ENCODE results near the gene UCHL1. TPM values are rescaled to one million over a fixed set of nuclear protein-coding genes. Genes with fewer than 3 reads are reported as not detected.
A peak's percentile ranks its signal among the peaks of the same experiment; 100 is the strongest.

The UCHL1 gene
- 7.9 TPM for total RNA-seq
- long read RNA-seq, partial matches to known transcripts, result 0 of 2 reads
- long read RNA-seq, other reads (novel, unspliced or antisense), result 0 of 2 reads

DNA sequence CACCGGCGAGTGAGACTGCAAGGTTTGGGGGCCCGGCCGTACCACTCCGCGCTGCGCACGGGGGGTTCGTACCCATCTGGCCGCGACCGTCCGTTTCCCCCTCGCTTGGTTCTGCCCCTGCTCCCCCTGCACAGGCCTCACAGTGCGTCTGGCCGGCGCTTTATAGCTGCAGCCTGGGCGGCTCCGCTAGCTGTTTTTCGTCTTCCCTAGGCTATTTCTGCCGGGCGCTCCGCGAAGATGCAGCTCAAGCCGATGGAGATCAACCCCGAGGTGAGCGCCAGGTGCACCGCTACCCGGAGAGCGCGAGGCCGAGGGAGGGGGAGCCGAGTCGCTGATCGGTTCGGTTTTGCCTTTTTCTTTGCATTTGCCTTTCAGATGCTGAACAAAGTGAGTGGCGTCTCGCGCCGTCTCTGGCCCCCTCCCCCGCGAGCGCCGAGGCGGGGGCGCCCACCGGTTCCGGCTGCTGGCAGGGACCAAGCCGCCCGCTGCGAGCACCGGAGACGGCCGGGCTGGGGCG is at the start of gene UCHL1:
Gene UCHL1, plus strand, starts transcription at position 189 of the 517 bp plus-strand sequence. Its CDS starts 49 bp downstream, at position 238.
- peak; percentile 62 for ATAC-seq
- intact Hi-C loops (cut with DNase I), result loop anchor here (5.0 kb wide), 1 partner anchor 626 kb away; no protein-coding TSS in a partner anchor
- DNase-seq (ENCODE audit: missing footprints), result no peak

DNA sequence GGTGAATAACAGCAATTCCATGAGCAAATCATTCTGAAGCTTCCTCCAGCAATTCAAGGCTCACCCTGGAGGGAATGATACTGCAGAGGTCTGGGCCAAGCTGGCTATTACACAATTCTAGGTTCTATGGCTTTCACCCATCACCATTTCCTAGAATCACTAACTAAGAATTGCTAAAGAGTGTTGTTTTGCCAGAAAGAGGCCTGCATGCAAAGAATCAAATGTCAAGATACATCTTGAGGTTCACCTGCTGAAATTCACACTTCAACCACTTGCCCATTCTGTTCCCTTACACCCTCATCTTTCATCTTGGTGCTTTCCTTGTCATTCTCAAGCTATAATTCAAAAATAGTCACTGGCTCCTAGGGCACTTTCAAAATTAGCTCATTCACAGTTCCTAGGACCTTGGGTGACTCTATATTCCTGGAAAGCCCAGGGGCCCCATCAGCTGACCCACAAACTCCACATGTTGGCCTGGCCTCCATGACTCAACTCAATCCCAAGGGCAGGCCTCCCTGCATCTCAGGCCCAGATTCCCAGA is 49.4 kb upstream of the UCHL1 start:
- intact Hi-C loops (cut with DNase I), result no loop called here
- DNase-seq (ENCODE audit: missing footprints), result no peak
- peak; percentile 74 for ATAC-seq

DNA sequence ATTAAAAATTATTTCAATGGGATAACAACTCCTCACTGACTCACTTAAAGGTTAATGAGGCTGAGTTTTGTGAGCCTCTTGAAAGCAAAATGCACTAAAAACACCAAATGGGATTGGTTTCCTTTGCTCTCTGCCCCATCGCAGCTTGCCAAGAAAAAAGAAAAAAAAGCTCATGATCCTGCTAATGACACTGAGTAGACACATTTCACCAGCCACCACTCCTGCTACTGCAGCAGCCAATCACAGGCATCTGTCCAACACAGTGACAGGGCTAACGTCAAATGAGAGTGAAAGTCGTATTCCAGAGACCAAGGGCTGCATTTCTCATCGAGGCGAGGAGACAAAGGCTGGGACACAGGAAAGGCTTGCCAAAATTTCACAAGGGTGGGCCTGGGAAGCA is 47.5 kb upstream of the UCHL1 start:
- DNase-seq (ENCODE audit: missing footprints) (no peak), ATAC-seq (no peak)
- intact Hi-C loops (cut with DNase I), result no loop called here

DNA sequence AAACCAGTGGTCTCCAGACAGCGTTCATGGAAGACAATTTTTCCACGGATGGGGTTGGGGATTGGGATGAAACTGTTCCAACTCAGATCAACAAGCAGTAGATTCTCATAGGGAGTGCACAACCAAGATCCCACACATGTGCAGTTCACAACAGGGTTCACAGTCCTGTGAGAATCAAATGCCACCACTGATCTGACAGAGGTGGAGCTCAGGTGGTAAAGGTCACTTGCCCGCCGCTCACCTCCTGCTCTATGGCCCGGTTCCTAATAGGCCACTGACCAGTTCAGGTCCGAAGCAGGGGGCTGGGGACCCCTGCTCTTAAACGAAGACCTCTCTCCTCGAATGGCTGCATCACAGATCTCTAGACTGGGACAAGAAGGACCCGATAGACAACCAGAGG is 46.8 kb upstream of the UCHL1 start:
- ATAC-seq (no peak), DNase-seq (ENCODE audit: missing footprints) (no peak)
- intact Hi-C loops (cut with DNase I), result loop anchor here (5.0 to 10.0 kb wide), 2 partner anchors 108 to 475 kb away; no protein-coding TSS in a partner anchor

DNA sequence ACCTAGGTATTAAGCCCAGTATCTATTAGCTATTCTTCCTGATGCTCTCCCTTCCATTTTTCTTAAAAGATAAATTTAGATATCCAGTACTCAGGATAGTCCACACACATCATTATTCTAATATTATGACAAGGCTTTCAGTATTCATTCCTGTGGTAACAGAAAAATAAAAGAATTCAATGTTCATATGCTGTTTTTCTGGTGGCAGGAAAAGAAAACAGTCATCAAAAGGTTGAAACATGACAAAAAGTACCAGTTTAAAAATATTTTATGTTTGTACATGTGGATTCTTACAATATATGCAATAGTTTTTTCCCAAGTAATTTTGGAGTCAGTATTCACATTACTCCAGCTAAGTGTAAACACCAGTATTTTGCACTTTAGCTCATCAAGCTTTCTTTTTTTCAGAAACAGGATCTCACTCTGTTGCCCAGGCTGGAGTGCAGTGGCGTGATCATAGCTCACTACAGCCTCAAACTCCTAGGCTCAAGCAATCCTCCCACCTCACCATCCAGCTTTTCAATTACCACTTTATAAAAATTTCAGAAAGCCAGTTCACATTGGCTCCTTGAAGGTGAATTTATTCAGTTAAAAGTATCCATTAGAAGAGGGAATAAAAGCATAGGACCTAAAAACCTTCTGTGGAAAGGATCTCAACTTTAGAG is 44.6 kb upstream of the UCHL1 start:
- ATAC-seq (no peak), DNase-seq (ENCODE audit: missing footprints) (no peak)
- intact Hi-C loops (cut with DNase I), result loop anchor here (2.0 to 10.0 kb wide), 3 partner anchors 69 to 477 kb away; no protein-coding TSS in a partner anchor

DNA sequence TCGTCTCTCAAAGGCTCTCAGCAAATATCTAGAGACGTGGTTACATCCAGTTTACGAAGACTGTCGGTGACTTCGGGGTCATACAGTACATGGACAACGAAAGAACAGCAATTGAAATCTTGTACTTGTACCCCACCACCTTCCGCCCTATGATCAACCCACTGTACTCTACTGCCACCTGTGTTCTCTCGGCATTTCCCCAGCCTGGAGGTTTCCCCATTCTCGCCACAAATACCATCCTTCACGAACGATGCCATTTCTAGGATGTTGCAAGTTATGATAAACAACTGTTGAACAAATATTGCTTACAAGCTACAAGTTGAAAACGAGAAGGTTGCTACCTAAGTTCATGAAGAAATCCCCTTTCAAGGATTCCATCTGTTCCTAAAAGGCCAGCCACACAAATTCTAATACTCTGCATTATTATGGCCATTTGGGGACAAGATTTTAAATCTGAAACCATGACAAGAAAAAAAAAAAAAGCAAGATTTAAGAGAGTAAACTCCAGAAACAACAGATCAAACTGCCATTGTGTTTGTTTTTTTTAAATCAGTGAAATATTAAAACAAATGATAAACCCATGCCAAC is 44.0 kb upstream of the UCHL1 start:
- intact Hi-C loops (cut with DNase I), result loop anchor here (2.0 to 10.0 kb wide), 3 partner anchors 70 to 478 kb away; no protein-coding TSS in a partner anchor
- ATAC-seq (no peak), DNase-seq (ENCODE audit: missing footprints) (no peak)

DNA sequence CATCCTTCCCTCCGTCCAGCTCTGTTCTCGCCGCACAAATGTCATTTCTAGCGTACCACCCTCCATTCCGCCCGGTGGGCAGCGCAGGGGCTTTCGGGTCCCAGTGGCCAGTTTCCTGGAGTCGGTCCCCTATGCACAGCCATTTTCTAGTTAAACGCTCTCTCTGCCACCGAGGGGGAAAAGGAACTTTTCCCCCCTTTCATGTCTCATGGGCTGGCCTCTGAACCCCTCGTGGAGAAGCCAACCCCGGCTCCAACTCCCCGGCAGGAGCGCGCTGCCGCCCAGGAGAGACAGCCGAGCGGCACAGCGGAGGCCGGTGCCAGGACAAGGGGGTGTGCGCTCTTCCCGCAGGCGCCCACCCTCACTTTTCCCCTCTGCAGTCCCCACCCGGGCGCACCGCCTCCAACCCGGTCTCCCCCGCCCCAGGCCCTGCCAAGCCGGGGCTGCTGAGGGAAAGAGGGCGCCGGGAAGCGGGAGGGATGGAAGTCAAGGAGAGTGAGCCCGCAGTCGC is 43.0 kb upstream of the UCHL1 start:
- intact Hi-C loops (cut with DNase I), result loop anchor here (1.0 to 10.0 kb wide), 6 partner anchors 71 to 479 kb away; no protein-coding TSS in a partner anchor
- DNase-seq (ENCODE audit: missing footprints), result no peak

DNA sequence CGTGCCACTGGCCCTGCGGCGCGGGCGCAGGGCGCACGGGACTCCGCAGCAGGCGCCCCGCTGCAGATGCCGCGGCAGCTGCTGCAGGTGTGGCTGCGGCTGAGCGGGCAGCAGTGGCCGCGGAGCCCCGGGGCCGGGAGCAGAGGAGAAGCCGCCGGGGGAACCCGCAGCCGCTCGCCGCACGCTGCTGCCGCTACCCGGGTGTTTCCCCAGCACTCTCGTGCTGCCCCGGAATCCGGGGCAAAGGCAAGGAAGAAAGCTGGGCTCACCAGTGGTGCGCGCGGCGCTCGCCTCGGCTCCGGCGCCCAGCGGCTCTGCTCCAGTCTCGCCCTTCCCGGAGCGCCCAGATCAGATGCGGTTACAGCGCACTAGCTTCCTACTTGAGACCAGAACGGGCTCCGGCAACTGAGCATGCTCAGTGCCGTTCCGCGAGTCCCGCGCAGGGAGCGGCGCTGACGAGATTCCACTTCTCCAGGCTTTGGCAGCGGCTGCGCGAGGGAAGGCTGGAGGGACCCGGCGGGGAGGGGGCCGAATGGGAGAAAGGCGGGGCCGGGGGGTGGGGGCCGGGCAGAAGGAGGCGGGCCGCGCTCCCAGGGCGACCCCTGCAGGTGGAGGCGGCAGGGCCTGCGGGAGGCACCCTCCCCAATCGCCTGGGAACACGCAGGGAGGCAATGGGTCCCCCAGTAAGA is 42.4 kb upstream of the UCHL1 start, which contains the start of gene APBB2:
Gene APBB2, minus strand, starts transcription at position 407 of the 689 bp plus-strand sequence. CDS start 181,288 bp downstream, outside the sequence.
- peak; percentile 96 for DNase-seq (ENCODE audit: missing footprints)
- intact Hi-C loops (cut with DNase I), result loop anchor here (1.0 to 10.0 kb wide), 5 partner anchors 112 to 479 kb away; no protein-coding TSS in a partner anchor
- ATAC-seq, result peak; percentile 97

More for the DNA sequence above, 43.0 kb upstream of the UCHL1 start:
- peak; percentile 14 for ATAC-seq

DNA sequence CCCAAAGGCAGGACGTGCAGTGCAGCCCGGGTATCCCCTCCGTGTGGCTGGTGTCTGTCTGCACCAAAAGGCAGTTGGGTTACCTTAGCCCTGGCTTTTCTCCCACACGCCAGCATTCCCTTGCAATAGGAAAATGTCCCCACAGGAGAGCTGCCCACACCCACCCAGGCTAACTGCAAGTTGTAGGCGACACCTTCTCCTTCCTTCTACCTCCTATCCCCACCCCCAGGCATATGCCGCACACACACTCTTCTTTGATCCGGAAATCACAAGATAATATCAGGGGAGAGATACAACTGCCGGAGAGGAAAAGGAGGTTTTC is 41.9 kb upstream of the UCHL1 start:
- ATAC-seq, result no peak
- DNase-seq (ENCODE audit: missing footprints), result no peak
- intact Hi-C loops (cut with DNase I), result loop anchor here (1.0 to 10.0 kb wide), 5 partner anchors 112 to 480 kb away; no protein-coding TSS in a partner anchor

DNA sequence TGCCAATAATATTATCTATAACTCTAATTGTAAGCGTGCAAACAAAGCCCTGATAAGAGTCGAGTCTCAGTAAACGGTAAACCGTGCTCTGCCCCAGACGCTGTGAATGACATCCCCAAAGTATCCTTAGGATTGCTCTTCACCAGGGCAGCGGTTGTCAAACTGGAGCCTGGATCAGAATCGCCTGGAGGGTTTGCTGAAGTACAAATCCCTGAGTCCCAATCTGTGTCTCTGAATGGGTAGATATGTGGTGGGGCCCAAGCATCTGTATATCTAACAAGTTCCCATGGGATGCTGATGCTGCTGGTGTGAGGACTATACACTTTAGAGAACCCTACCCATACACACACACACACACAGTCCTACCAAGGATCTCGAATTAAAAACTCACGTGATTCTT is 41.6 kb upstream of the UCHL1 start:
- DNase-seq (ENCODE audit: missing footprints), result no peak
- no peak for ATAC-seq
- intact Hi-C loops (cut with DNase I), result loop anchor here (2.0 to 10.0 kb wide), 2 partner anchors 164 to 480 kb away; no protein-coding TSS in a partner anchor

DNA sequence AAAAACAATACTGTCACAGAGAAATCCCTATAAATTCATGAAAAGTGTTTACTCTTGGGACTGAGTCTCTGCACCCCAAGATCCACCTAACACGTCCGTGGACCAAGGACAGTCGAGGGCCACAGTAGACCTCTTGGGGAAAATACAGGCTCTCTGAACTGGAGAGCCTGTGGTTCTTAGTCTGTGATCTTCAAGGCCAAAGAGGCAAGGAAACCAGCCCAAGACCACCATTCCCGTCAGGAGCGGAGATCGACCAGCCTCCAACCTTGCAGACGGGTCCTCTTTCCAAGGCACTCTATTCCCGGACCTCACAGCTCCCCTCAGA is 40.8 kb upstream of the UCHL1 start:
- no peak for ATAC-seq
- DNase-seq (ENCODE audit: missing footprints), result no peak
- intact Hi-C loops (cut with DNase I), result loop anchor here (2.0 to 10.0 kb wide), 2 partner anchors 165 to 481 kb away; no protein-coding TSS in a partner anchor

DNA sequence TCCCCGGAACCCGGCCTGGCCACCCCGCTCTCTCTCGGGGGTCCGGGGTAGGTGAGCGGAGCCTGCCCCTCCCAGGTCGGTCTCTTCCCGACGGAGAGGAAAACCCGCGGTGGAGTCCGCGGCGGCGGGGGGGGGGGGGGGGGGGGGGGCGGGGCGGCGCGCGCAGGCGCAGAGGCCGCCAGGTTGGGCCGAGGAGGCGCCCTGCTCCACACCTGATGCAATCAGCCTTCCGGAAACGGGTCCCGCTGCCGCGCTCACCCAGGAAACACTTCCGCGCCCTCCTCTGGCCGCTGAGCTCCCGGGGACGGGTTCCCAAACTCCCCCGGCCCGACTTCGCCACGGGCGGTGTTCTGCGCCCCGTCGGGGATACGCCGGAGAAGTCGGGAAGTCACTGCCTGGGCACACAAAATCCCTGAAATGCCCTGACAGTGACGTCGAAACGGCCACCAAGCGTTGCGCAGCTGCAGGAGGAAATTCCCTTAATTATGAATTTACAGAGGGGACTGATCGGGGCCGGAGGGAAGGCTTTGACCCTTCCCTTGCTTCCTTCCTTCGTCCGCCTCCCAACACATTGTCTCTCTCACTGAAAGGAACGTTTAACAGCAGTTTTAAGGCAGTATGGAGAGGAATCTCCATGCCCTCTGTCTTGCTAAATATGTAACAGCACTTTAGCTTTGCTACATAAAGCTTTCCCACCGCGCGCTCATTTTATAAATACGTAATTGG is 40.3 kb upstream of the UCHL1 start:
- ATAC-seq (peak; percentile 29), DNase-seq (ENCODE audit: missing footprints) (peak; percentile 78)
- intact Hi-C loops (cut with DNase I), result loop anchor here (10.0 kb wide), 1 partner anchor 482 kb away; no protein-coding TSS in a partner anchor

DNA sequence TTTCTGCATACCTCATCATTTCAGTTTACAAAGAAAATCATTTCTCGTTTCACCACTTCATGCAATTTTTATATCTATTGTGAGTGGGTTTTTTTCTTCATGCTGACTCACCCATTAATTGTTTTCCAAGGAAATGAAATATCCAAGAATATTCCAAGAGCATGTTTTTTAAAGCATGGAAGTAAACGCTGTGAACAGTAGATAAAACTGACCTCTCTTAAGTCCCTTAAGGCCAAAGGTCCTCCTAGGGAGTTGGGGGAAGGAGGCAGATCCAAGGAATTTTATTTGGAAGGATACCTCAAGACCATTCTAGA is 39.8 kb upstream of the UCHL1 start:
- DNase-seq (ENCODE audit: missing footprints) (no peak), ATAC-seq (no peak)
- intact Hi-C loops (cut with DNase I), result loop anchor here (10.0 kb wide), 1 partner anchor 482 kb away; no protein-coding TSS in a partner anchor

DNA sequence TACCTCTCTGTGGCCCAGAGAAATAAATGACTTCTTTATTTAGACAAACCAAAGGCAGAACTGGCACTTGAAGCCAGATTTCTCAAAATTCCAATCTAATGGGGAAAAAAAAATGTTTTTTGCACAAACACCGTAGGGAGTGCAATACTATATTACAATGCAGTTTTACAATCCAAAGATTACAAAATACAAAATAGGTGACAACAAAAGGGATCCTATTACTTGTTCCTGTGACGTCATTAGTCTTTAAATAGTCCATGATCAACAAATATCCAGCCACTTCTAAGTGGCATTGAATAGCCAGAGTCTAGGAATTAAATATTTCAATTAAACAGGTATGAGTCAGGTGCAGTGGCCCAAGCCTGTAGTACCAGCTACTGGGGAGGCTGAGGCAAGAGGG is 39.4 kb upstream of the UCHL1 start:
- no peak for DNase-seq (ENCODE audit: missing footprints)
- intact Hi-C loops (cut with DNase I), result loop anchor here (10.0 kb wide), 1 partner anchor 483 kb away; no protein-coding TSS in a partner anchor
- ATAC-seq, result no peak

DNA sequence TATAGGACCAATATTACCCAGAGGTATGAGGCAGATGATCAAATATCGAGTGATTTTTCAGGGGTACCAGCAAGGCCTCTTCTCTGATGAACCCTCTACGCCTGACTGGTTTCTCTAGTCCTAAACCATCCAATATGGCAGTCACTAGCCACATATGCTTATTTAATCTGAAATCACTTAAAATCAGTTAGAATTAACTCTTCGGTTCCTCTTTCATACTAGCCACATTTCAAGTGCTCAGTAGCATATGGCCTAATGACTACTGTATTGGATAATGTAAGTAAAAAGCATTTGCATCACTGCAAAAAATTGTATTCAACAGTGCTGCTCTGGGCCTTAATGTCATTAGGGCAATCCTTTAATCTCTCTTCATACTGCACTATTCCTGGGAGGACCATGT is 38.0 kb upstream of the UCHL1 start:
- intact Hi-C loops (cut with DNase I), result loop anchor here (10.0 kb wide), 1 partner anchor 484 kb away; no protein-coding TSS in a partner anchor
- no peak for DNase-seq (ENCODE audit: missing footprints)
- no peak for ATAC-seq

DNA sequence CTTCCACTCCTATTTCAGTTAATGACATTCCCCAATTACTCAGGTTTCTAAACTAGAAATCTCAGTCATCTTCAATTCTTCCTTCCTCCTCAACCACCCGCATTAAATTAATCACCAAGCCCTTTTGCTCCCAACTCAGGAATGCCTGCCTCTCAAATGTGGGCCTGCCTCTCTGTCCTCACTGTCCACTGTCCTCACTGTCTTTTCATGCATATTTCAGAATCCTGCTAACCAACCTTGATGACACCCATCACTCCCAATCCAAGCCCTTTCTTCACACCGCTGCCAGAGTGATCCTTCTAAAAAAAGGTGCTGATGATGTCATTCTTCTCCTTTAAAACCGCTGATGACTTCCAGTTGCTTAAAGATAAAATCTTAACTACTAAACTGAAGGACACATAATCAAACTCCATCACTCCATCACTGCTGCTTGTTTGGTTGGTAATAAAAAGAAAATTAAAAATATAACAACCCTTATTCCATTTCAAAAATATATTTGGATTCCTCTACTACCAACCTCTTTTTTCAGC is 37.2 kb upstream of the UCHL1 start:
- DNase-seq (ENCODE audit: missing footprints), result no peak
- intact Hi-C loops (cut with DNase I), result loop anchor here (10.0 kb wide), 1 partner anchor 485 kb away; no protein-coding TSS in a partner anchor
- no peak for ATAC-seq

DNA sequence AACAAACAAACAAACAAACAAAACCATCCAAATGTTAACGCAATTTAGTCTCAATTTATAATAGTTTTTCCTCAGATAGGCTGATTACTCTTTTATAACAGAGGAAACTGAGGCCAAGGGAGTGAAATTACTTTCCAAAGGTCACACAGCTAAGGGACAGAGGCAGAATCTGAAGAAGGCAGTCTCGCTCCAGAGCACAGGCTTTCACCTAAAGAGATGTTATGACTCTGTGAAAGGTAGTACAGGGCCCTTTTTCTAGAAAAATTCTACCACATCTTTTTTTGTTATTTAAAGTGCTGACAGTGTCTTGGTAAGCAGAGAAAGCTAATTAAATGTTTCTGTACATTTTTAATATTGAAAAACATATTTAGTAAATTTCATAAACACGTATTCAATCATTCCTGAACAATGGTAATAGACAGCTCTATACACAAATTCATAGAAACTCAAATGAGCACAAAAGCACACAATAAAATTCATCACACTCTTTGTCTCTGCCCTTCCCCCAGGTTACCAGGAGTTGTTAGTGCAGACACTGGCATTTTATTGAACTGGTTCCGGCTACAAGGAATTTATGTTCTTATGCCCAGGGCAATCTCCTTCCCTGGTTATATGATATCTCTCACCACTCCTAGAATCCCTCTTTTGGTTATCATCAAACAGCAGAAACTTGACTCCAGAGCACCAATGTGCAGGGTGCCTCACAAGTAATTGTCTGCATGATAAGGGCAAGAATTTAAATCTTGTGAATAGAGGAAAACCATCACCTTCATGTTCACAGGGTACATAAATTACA is 34.7 kb upstream of the UCHL1 start:
- ATAC-seq (no peak), DNase-seq (ENCODE audit: missing footprints) (no peak)
- intact Hi-C loops (cut with DNase I), result no loop called here
